GM12878 (cell line): ENCODE data around the gene DMXL1. TPM values are rescaled to one million over a fixed set of nuclear protein-coding genes. Genes with fewer than 3 reads are reported as not detected.

Experiments
- ATAC-seq: fragments of 200-7000 bp; cut with Tn5 transposase; 3 replicates; pipeline ENCODE4 v1.9.1; 2020; ENCODE audit warnings: mild to moderate bottlenecking, moderate library complexity
- BruUV-seq: library from RNA; stranded (reverse); fragments of 400-500 nt; replicated peaks from 2 replicates; lab custom pipeline; 2021; lab: Mats Ljungman, UMichigan
- CTCF ChIA-PET: fragments of 300-600 bp; sonication (Branson Sonifier 250); formaldehyde crosslinking; extraction: SDS; loops from one replicate; lab custom pipeline; 2021; ENCODE audit warnings: inconsistent platforms; lab: Yijun Ruan, JAX
- POLR2A ChIA-PET: fragments of 350-600 bp; formaldehyde crosslinking; extraction: SDS; loops from one replicate; lab custom pipeline; 2021; ENCODE audit warnings: inconsistent platforms; lab: Charles Lee
- RAD21 ChIA-PET: fragments of 300-600 bp; sonication (Branson Sonifier 250); formaldehyde crosslinking; loops from one replicate; lab custom pipeline; 2023; ENCODE audit warnings: antibody characterized with exemption; ENCODE audit not compliant: unreplicated experiment; lab: Charles Lee
- SMC1A ChIA-PET: fragments of 300-600 bp; sonication (Branson Sonifier 250); formaldehyde crosslinking; loops from one replicate; lab custom pipeline; 2023; ENCODE audit not compliant: unreplicated experiment, uncharacterized antibody; lab: Charles Lee
- DNase-seq: peaks from one replicate; pipeline ENCODE4 v3.0.0-alpha.2; 2011; ENCODE audit warnings: low read depth, low spot score
- FAIRE-seq: peaks from 3 replicates; lab custom pipeline; 2011; peaks lifted over from hg19 to GRCh38; lab: Jason Lieb, UNC
- H2AFZ ChIP-seq: 2 replicates; pipeline ENCODE4 v1.6.0; 2011; ENCODE audit warnings: low read depth, low read length, control low read depth; ENCODE audit not compliant: control insufficient read depth
- H3K27ac ChIP-seq: 2 replicates; pipeline ENCODE4 v1.5.1; 2011; ENCODE audit warnings: control low read depth; ENCODE audit not compliant: control insufficient read depth, insufficient read depth
- H3K27me3 ChIP-seq, 2 experiments: replicated peaks in 1 of 2; 2 replicates each; pipeline versions ENCODE4 v1.6.0 to v1.6.1; 2011; ENCODE audit warnings: low read length in 1 of 2; ENCODE audit not compliant: control insufficient read depth in 2 of 2, insufficient read depth in 2 of 2
- H3K36me3 ChIP-seq, 2 experiments: 2 replicates each; pipeline ENCODE4 v1.5.1; 2011; ENCODE audit warnings: low read length in 1 of 2; ENCODE audit not compliant: control insufficient read depth in 2 of 2, insufficient read depth in 2 of 2
- H3K4me1 ChIP-seq: 2 replicates; pipeline ENCODE4 v1.6.1; 2011; ENCODE audit warnings: mild to moderate bottlenecking, low read length, moderate library complexity, mixed read lengths; ENCODE audit not compliant: control insufficient read depth, insufficient read depth
- H3K4me2 ChIP-seq: 2 replicates; pipeline ENCODE4 v1.6.0; 2011; ENCODE audit warnings: control low read depth; ENCODE audit not compliant: control insufficient read depth, insufficient read depth
- H3K4me3 ChIP-seq: fragments of 200-600 bp; sonication (generic); 2 replicates; pipeline ENCODE4 v1.5.1; 2016
- H3K79me2 ChIP-seq: 2 replicates; pipeline ENCODE4 v1.6.0; 2011; ENCODE audit warnings: low read length; ENCODE audit not compliant: control insufficient read depth, insufficient read depth
- H3K9ac ChIP-seq: 2 replicates; pipeline ENCODE4 v1.8.0; 2011; ENCODE audit warnings: low read length, control low read depth, mixed read lengths; ENCODE audit not compliant: control insufficient read depth, insufficient read depth
- H3K9me3 ChIP-seq: replicated peaks from 3 replicates; pipeline ENCODE4 v1.5.1; 2011; ENCODE audit warnings: mild to moderate bottlenecking, low read length; ENCODE audit not compliant: control insufficient read depth, insufficient read depth
- H4K20me1 ChIP-seq: 2 replicates; pipeline ENCODE4 v1.6.0; 2011; ENCODE audit not compliant: control insufficient read depth, insufficient read depth
- BACH1 ChIP-seq: fragments of 450-650 bp; IDR thresholded peaks from 2 replicates; pipeline ENCODE4 v1.6.1; 2017; ENCODE audit warnings: mild to moderate bottlenecking, borderline replicate concordance
- BHLHE40 ChIP-seq, 2 experiments: fragments of 450-650 bp in 1 of 2; IDR thresholded peaks; 2 replicates each; pipeline ENCODE4 v1.6.1; 2011 to 2017; ENCODE audit warnings: low read depth in 2 of 2, borderline replicate concordance in 1 of 2, improper control_type of control experiment in 1 of 2, low read length in 1 of 2, mild to moderate bottlenecking in 1 of 2
- CHD1 ChIP-seq: IDR thresholded peaks from 2 replicates; pipeline ENCODE4 v1.6.1; 2012; ENCODE audit warnings: low read depth, low read length, improper control_type of control experiment
- CREM ChIP-seq: IDR thresholded peaks from 2 replicates; pipeline ENCODE4 v1.6.1; 2014; ENCODE audit warnings: antibody characterized with exemption, low read depth
- CTCF ChIP-seq, 3 experiments: IDR thresholded peaks in 2 of 3; conservative IDR thresholded peaks in 1 of 3; 2 replicates each; pipeline ENCODE4 v1.5.1; 2011; ENCODE audit warnings: low read depth in 3 of 3, low read length in 3 of 3, mild to moderate bottlenecking in 3 of 3, control low read depth in 2 of 3, moderate library complexity in 2 of 3, inconsistent platforms in 1 of 3, mixed read lengths in 1 of 3; ENCODE audit not compliant: control insufficient read depth in 2 of 3, insufficient read depth in 1 of 3; ENCODE audit errors: extremely low read depth in 1 of 3
- E2F8 ChIP-seq: fragments of 450-650 bp; IDR thresholded peaks from 2 replicates; pipeline ENCODE4 v1.6.1; 2018; ENCODE audit warnings: mild to moderate bottlenecking, low read depth, moderate library complexity; ENCODE audit not compliant: partially characterized antibody
- ESRRA ChIP-seq: IDR thresholded peaks from 2 replicates; pipeline ENCODE4 v1.6.1; 2012; ENCODE audit warnings: mild to moderate bottlenecking, low read length, improper control_type of control experiment
- FOS ChIP-seq: IDR thresholded peaks from 3 replicates; pipeline ENCODE4 v1.6.1; 2011; ENCODE audit warnings: borderline replicate concordance; ENCODE audit not compliant: insufficient read length; ENCODE audit errors: extremely low read depth
- IKZF1 ChIP-seq: fragments of 450-650 bp; conservative IDR thresholded peaks from 2 replicates; pipeline ENCODE4 v1.6.1; 2017; ENCODE audit warnings: antibody characterized with exemption, mild to moderate bottlenecking
- KAT2A ChIP-seq: conservative IDR thresholded peaks from 2 replicates; pipeline ENCODE4 v1.6.1; 2011; ENCODE audit warnings: low read depth, low read length; ENCODE audit not compliant: control insufficient read depth
- PAX5 ChIP-seq: IDR thresholded peaks from 2 replicates; pipeline ENCODE4 v1.6.1; 2011; ENCODE audit warnings: low read depth, low read length, borderline replicate concordance
- POLR2AphosphoS2 ChIP-seq: IDR thresholded peaks from 2 replicates; pipeline ENCODE4 v1.6.1; 2011; ENCODE audit warnings: low read depth, mild to moderate bottlenecking, low read length, improper control_type of control experiment, moderate library complexity
- SIN3A ChIP-seq: IDR thresholded peaks from 2 replicates; pipeline ENCODE4 v1.6.1; 2012; ENCODE audit warnings: low read depth, low read length, improper control_type of control experiment
- SMAD5 ChIP-seq: IDR thresholded peaks from 2 replicates; pipeline ENCODE4 v1.6.1; 2016; ENCODE audit warnings: antibody characterized with exemption, low read depth
- STAT3 ChIP-seq: IDR thresholded peaks from 2 replicates; pipeline ENCODE4 v1.6.1; 2011; ENCODE audit warnings: low read depth, low read length, improper control_type of control experiment
- ZBTB33 ChIP-seq: fragments of 450-650 bp; IDR thresholded peaks from 2 replicates; pipeline ENCODE4 v1.6.1; 2017; ENCODE audit warnings: mild to moderate bottlenecking
- ZNF207 ChIP-seq: fragments of 450-650 bp; IDR thresholded peaks from 2 replicates; pipeline ENCODE4 v1.6.1; 2014; ENCODE audit warnings: antibody characterized with exemption, mild to moderate bottlenecking, borderline replicate concordance
- ZNF24 ChIP-seq: fragments of 450-650 bp; IDR thresholded peaks from 2 replicates; pipeline ENCODE4 v1.6.1; 2017; ENCODE audit warnings: antibody characterized with exemption, mild to moderate bottlenecking
- WGBS: methylation state at CpG from one replicate; pipeline ENCODE4 v1.1.6; 2016; ENCODE audit warnings: low lambda C conversion rate; ENCODE audit not compliant: insufficient replicate concordance, insufficient coverage; ENCODE audit errors: missing lambda C conversion rate; 5-methylcytosine and 5-hydroxymethylcytosine counted together
- in situ Hi-C: fragments of 300-500 bp; cut with MboI; formaldehyde crosslinking; loops from 9 replicates; pipeline ENCODE4 v1.14.3; 2018; ENCODE audit warnings: mixed read lengths
- intact Hi-C: fragments of 100-400 bp; cut with micrococcal nuclease; formaldehyde crosslinking; loops from one replicate; pipeline ENCODE4 v1.14.2; 2022; ENCODE audit not compliant: unreplicated experiment
- polyA plus RNA-seq, 11 experiments: library from polyadenylated mRNA; depleted of rRNA in 4 of 11; unstranded in 6 of 11; stranded (reverse) in 5 of 11; fragments of >200 nt; fragmentation: Nextera tagmentation in 4 of 11; fragmentation: Illumina TruSeq in 1 of 11; extraction: Ambion mirVana in 4 of 11; extraction: Trizol in 1 of 11; gene quantifications; 1 replicate in 1 of 11; 2 replicates in 10 of 11; pipeline versions ENCODE4 v1.2.1 to v1.2.3, GENCODE V29; 2011 to 2016; ENCODE audit warnings: inconsistent platforms in 2 of 11, missing spikeins in 2 of 11, low read depth in 1 of 11
- total RNA-seq, 4 experiments: library from RNA; depleted of rRNA in 3 of 4; stranded (reverse); fragments of >200 nt in 3 of 4; fragmentation: Illumina TruSeq in 1 of 4; extraction: Trizol in 1 of 4; gene quantifications; 2 replicates each; pipeline versions ENCODE4 v1.2.1 to v1.2.3, GENCODE V29; 2013 to 2021

The DMXL1 gene
- total and polyA plus RNA-seq, 10 of the 15 experiments (the other 5 are each of a cell fraction or from before 2014, with no cell fraction given), result 9.1 to 67.7 (median 34.1) TPM

- TF ChIP-seq ZNF207, result no peak
Observed at GRCh38 chr5:119112151-119112550, 41.3 kb downstream of the DMXL1 start (continued).

- Histone ChIP-seq H3K4me1 (no peaks in the 10 kb centered on the region), H3K27ac (no peak overlapping the region), H3K36me3 (peaks cover 0 to 28% of the 10 kb centered on the region in 2 experiments; a peak in 3 of 4 replicates), H4K20me1 (no peaks in the 10 kb centered on the region), H3K4me2 (no peak overlapping the region), H3K4me3 (no peak overlapping the region), H3K9me3 (peaks cover 2% of the 10 kb centered on the region; the same call in 2 of the 3 replicates), H3K27me3 (no peaks in the 10 kb centered on the region), H3K9ac (no peak overlapping the region), H3K79me2 (no peaks in the 10 kb centered on the region), H2AFZ (no peak overlapping the region)
- no peak for DNase-seq
- WGBS, result 100% methylated on average over 2 of the region's 2 CpGs
- BruUV-seq, result no TSS peak
- RAD21 ChIA-PET, result no interaction called here
- in situ Hi-C loops (no loop called here), intact Hi-C loops (no loop called here)
- POLR2A ChIA-PET, result interaction anchor here (0.6 kb wide), 1 partner anchor 10 kb away, joined by 5 read pairs; no protein-coding TSS in a partner anchor
- FAIRE-seq, result no peak
- SMC1A ChIA-PET, result interaction anchor here (0.7 to 1.9 kb wide), 3 partner anchors 18 to 129 kb away, joined by 3 to 4 read pairs (median 3); partner anchors contain the start of gene DTWD2
- no peak for ATAC-seq
- CTCF ChIA-PET, result interaction anchor here (1.1 kb wide), 1 partner anchor 10 kb away, joined by 3 read pairs; no protein-coding TSS in a partner anchor
- TF ChIP-seq BHLHE40 (IDR thresholded peaks at IDR 0.05; ENCODE audit: borderline replicate concordance in 1 of 2, low read depth in 2 of 2, low read length in 1 of 2), result no peak
- TF ChIP-seq CTCF (IDR thresholded peaks at IDR 0.05 in 2 of 3, conservative IDR thresholded peaks at IDR 0.05 in 1 of 3; ENCODE audit: control insufficient read depth in 2 of 3, extremely low read depth in 1 of 3, insufficient read depth in 1 of 3, low read depth in 3 of 3, low read length in 3 of 3), result no peak
- no peak for TF ChIP-seq ZBTB33
- no peak for TF ChIP-seq KAT2A
- no peak for TF ChIP-seq SMAD5
- no peak for TF ChIP-seq ESRRA
- no peak for TF ChIP-seq FOS
- no peak for TF ChIP-seq STAT3
- no peak for TF ChIP-seq E2F8
- no peak for TF ChIP-seq CREM
- no peak for TF ChIP-seq CHD1
- no peak for TF ChIP-seq SIN3A
- no peak for TF ChIP-seq IKZF1
- TF ChIP-seq ZNF24, result no peak
- no peak for TF ChIP-seq POLR2AphosphoS2
- no peak for TF ChIP-seq PAX5
- TF ChIP-seq BACH1, result no peak
Observed at GRCh38 chr5:119117237-119117636, 46.4 kb downstream of the DMXL1 start.
